Endothelial cell of umbilical vein (primary cell): Measurements from ENCODE around the gene MAEL. TPM values are rescaled to one million over a fixed set of nuclear protein-coding genes. Genes with fewer than 3 reads are reported as not detected.

ENCODE experiments used
- BruUV-seq: library from RNA; stranded (reverse); fragments of 400-500 nt; replicated peaks from 2 replicates; lab custom pipeline; 2021; lab: Mats Ljungman, UMichigan
- CTCF ChIA-PET: fragments of 300-600, 350-600 bp; sonication (Branson Sonifier 250); formaldehyde crosslinking; loops from one replicate; lab custom pipeline; 2021; ENCODE audit warnings: antibody characterized with exemption, inconsistent platforms; lab: Charles Lee
- POLR2A ChIA-PET: fragments of 300-600, 350-600 bp; sonication (Branson Sonifier 250); formaldehyde crosslinking; loops from one replicate; lab custom pipeline; 2021; ENCODE audit warnings: antibody characterized with exemption, inconsistent platforms; lab: Charles Lee
- DNase-seq: peaks from one replicate; pipeline ENCODE4 v3.0.0-alpha.2; 2011; ENCODE audit warnings: low read depth, low spot score
- FAIRE-seq: peaks from 2 replicates; lab custom pipeline; 2011; peaks lifted over from hg19 to GRCh38; lab: Jason Lieb, UNC
- H2AFZ ChIP-seq: 2 replicates; pipeline ENCODE4 v1.6.0; 2012; ENCODE audit warnings: low read depth, low read length, control low read depth, inconsistent platforms
- H3K27ac ChIP-seq: 2 replicates; pipeline ENCODE4 v1.5.1; 2011; ENCODE audit warnings: low read depth, mild to moderate bottlenecking, control low read depth, low read length, moderate library complexity; ENCODE audit not compliant: insufficient read depth
- H3K27me3 ChIP-seq, 2 experiments: 2 replicates each; pipeline versions ENCODE4 v1.6.0 to v1.6.1; 2011; ENCODE audit warnings: low read length in 2 of 2, mixed read lengths in 1 of 2; ENCODE audit not compliant: control insufficient read depth in 2 of 2, insufficient read depth in 2 of 2
- H3K36me3 ChIP-seq, 2 experiments: 2 replicates in 1 of 2; 3 replicates in 1 of 2; pipeline ENCODE4 v1.5.1; 2011; ENCODE audit warnings: low read length in 2 of 2, mild to moderate bottlenecking in 1 of 2, moderate library complexity in 1 of 2; ENCODE audit not compliant: control insufficient read depth in 2 of 2, insufficient read depth in 2 of 2; ENCODE audit errors: extremely low read depth in 1 of 2
- H3K4me1 ChIP-seq: 3 replicates; pipeline ENCODE4 v1.5.1; 2011; ENCODE audit warnings: mild to moderate bottlenecking, low read length; ENCODE audit not compliant: control insufficient read depth, insufficient read depth; ENCODE audit errors: extremely low read depth
- H3K4me2 ChIP-seq: 2 replicates; pipeline ENCODE4 v1.6.1; 2011; ENCODE audit warnings: low read length, control low read depth, mixed read lengths; ENCODE audit not compliant: insufficient read depth
- H3K4me3 ChIP-seq, 3 experiments: fragments of 200-600 bp in 1 of 3; sonication (generic), shearing (Covaris generic) in 1 of 3; replicated peaks in 1 of 3; 2 replicates each; pipeline ENCODE4 v1.5.1; 2011 to 2016; ENCODE audit warnings: control low read depth in 3 of 3, low read length in 3 of 3, mild to moderate bottlenecking in 2 of 3, inconsistent platforms in 1 of 3, low read depth in 1 of 3, moderate library complexity in 1 of 3; ENCODE audit not compliant: insufficient read depth in 1 of 3
- H3K79me2 ChIP-seq: 2 replicates; pipeline ENCODE4 v1.6.0; 2012; ENCODE audit warnings: low read length, inconsistent platforms; ENCODE audit not compliant: control insufficient read depth, insufficient read depth
- H3K9ac ChIP-seq: replicated peaks from 2 replicates; pipeline ENCODE3; 2011; ENCODE audit warnings: low read length, control low read depth; ENCODE audit not compliant: insufficient read depth; ENCODE audit errors: extremely low read depth
- H3K9me1 ChIP-seq: replicated peaks from 3 replicates; pipeline ENCODE4 v1.6.0; 2011; ENCODE audit warnings: mild to moderate bottlenecking, low read length; ENCODE audit not compliant: control insufficient read depth, insufficient read depth; ENCODE audit errors: extremely low read depth
- H3K9me3 ChIP-seq: replicated peaks from 2 replicates; pipeline ENCODE4 v1.5.1; 2012; ENCODE audit warnings: low read length, inconsistent platforms; ENCODE audit not compliant: control insufficient read depth, insufficient read depth
- H4K20me1 ChIP-seq: replicated peaks from 2 replicates; pipeline ENCODE3; 2011; ENCODE audit warnings: mild to moderate bottlenecking, low read length; ENCODE audit not compliant: control insufficient read depth, insufficient read depth; ENCODE audit errors: extremely low read depth
- EZH2 ChIP-seq: IDR thresholded peaks from 2 replicates; pipeline ENCODE4 v1.6.1; 2012; ENCODE audit warnings: borderline replicate concordance, low read depth, mild to moderate bottlenecking, moderate library complexity, low read length, inconsistent platforms; ENCODE audit not compliant: severe bottlenecking
- FOS ChIP-seq: IDR thresholded peaks from 2 replicates; pipeline ENCODE4 v1.6.1; 2011; ENCODE audit warnings: mild to moderate bottlenecking, low read length, moderate library complexity, borderline replicate concordance; ENCODE audit not compliant: insufficient read depth
- GATA2 ChIP-seq: IDR thresholded peaks from 2 replicates; pipeline ENCODE4 v1.7.0; 2011; ENCODE audit warnings: low read depth, mild to moderate bottlenecking, moderate library complexity, mixed read lengths, low read length; ENCODE audit not compliant: insufficient read length, insufficient read depth
- JUN ChIP-seq: IDR thresholded peaks from 2 replicates; pipeline ENCODE4 v1.6.1; 2011; ENCODE audit warnings: borderline replicate concordance, low read depth; ENCODE audit not compliant: insufficient read length, insufficient read depth
- MYC ChIP-seq: IDR thresholded peaks from one replicate; pipeline ENCODE4 v1.6.1; 2011; ENCODE audit warnings: mild to moderate bottlenecking, low read depth, low read length
- POLR2A ChIP-seq: IDR thresholded peaks from 2 replicates; pipeline ENCODE4 v1.6.1; 2012; ENCODE audit warnings: low read depth, mild to moderate bottlenecking, control low read depth, low read length
- POLR2AphosphoS5 ChIP-seq: IDR thresholded peaks from 2 replicates; pipeline ENCODE4 v1.6.1; 2012; ENCODE audit warnings: low read depth, mild to moderate bottlenecking, control low read depth, low read length, moderate library complexity; ENCODE audit not compliant: insufficient read depth
- dilution Hi-C: fragments of 300-500 bp; cut with MboI; formaldehyde crosslinking; loops from one replicate; pipeline ENCODE4 v1.15.0; 2019; ENCODE audit warnings: low sequenced_read_pairs; ENCODE audit not compliant: extremely low pct_ligation_motif_present
- intact Hi-C: fragments of 100-400 bp; cut with micrococcal nuclease; formaldehyde crosslinking; loops from one replicate; pipeline ENCODE4 v1.10.0; 2022
- polyA plus RNA-seq, 4 experiments: library from polyadenylated mRNA; depleted of rRNA in 3 of 4; stranded (reverse) in 3 of 4; unstranded in 1 of 4; fragments of >200 nt; gene quantifications; 2 replicates each; pipeline versions ENCODE4 v1.2.1 to v1.2.3, GENCODE V29; 2011 to 2012; ENCODE audit warnings: missing spikeins in 1 of 4
- total RNA-seq: library from RNA; stranded (reverse); gene quantifications from 2 replicates; pipeline ENCODE4 v1.2.3, GENCODE V29; 2021
- TF ChIP-seq, protein P1 (sequence below), 2 donors: IDR thresholded peaks; 1 replicate in 1 of 2; 2 replicates in 1 of 2; pipeline ENCODE4 v1.5.1; 2011; ENCODE audit warnings: low read length in 2 of 2, mild to moderate bottlenecking in 2 of 2, moderate library complexity in 2 of 2, control low read depth in 1 of 2, inconsistent platforms in 1 of 2, low read depth in 1 of 2; ENCODE audit not compliant: insufficient read depth in 1 of 2; ENCODE audit errors: extremely low read depth in 1 of 2
- TF ChIP-seq, protein P2 (sequence below): IDR thresholded peaks from 2 replicates; pipeline ENCODE4 v1.6.1; 2011; ENCODE audit not compliant: insufficient read depth, insufficient read length

MAEL gene
- total and polyA plus RNA-seq, 2 donors (not counting 3 experiments of a cell fraction or from before 2014, with no cell fraction given) = 0.04 TPM; not detected in 1

GRCh38 chr1:167061073-167061464 lies 72.0 kb downstream of the MAEL start:
- ChIA-PET CTCF (interaction anchor here (1.0 to 12.6 kb wide), 12 partner anchors 9 to 1137 kb away, joined by 3 to 509 read pairs (median 4); partner anchors contain the start of genes POGK and POU2F1), POLR2A (no interaction called here)
- FAIRE-seq (no peak), DNase-seq (no peak)
- no peak overlapping the region for H3K4me3 ChIP-seq
- no TSS peak for BruUV-seq
- H3K79me2 ChIP-seq = no peaks in the 10 kb centered on the region
- no peak overlapping the region for H3K9ac ChIP-seq
- peaks cover 0 to 5% of the 10 kb centered on the region in 2 experiments for H3K27me3 ChIP-seq
- H4K20me1 ChIP-seq = no peaks in the 10 kb centered on the region
- no peaks in the 10 kb centered on the region for H3K36me3 ChIP-seq
- TF ChIP-seq POLR2AphosphoS5 (no peak), GATA2 (no peak), POLR2A (no peak), EZH2 (no peak), FOS (no peak), MYC (no peak), JUN (no peak)
- TF ChIP-seq, protein P1, sequence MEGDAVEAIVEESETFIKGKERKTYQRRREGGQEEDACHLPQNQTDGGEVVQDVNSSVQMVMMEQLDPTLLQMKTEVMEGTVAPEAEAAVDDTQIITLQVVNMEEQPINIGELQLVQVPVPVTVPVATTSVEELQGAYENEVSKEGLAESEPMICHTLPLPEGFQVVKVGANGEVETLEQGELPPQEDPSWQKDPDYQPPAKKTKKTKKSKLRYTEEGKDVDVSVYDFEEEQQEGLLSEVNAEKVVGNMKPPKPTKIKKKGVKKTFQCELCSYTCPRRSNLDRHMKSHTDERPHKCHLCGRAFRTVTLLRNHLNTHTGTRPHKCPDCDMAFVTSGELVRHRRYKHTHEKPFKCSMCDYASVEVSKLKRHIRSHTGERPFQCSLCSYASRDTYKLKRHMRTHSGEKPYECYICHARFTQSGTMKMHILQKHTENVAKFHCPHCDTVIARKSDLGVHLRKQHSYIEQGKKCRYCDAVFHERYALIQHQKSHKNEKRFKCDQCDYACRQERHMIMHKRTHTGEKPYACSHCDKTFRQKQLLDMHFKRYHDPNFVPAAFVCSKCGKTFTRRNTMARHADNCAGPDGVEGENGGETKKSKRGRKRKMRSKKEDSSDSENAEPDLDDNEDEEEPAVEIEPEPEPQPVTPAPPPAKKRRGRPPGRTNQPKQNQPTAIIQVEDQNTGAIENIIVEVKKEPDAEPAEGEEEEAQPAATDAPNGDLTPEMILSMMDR (IDR thresholded peaks at IDR 0.05; ENCODE audit: extremely low read depth in 1 of 2, insufficient read depth in 1 of 2, low read depth in 1 of 2, low read length in 2 of 2) = no peak
- TF ChIP-seq, protein P2, sequence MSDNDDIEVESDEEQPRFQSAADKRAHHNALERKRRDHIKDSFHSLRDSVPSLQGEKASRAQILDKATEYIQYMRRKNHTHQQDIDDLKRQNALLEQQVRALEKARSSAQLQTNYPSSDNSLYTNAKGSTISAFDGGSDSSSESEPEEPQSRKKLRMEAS = no peak
- no peak overlapping the region for H3K27ac ChIP-seq
- intact Hi-C loops = no loop called here
- H3K4me1 ChIP-seq = peaks cover 3% of the 10 kb centered on the region
- dilution Hi-C loops = no loop called here
- no peaks in the 10 kb centered on the region for H3K9me3 ChIP-seq
- no peak overlapping the region for H3K4me2 ChIP-seq
- H3K9me1 ChIP-seq = no peaks in the 10 kb centered on the region
- no peak overlapping the region for H2AFZ ChIP-seq
